Skeletal muscle tissue (tissue), 4 donors: ENCODE measurements around the gene JMJD8. TPM values are rescaled to one million over a fixed set of nuclear protein-coding genes. Genes with fewer than 3 reads are reported as not detected.

ENCODE experiments used
- H3K27ac ChIP-seq: one replicate; pipeline ENCODE4 v1.7.0; 2013; ENCODE audit warnings: mild to moderate bottlenecking, low read depth, low read length, inconsistent platforms
- H3K27me3 ChIP-seq, 3 donors: one replicate each; pipeline ENCODE4 v1.7.0; 2013; ENCODE audit warnings: low read length in 3 of 3; ENCODE audit not compliant: control insufficient read depth in 3 of 3, insufficient read depth in 3 of 3
- H3K36me3 ChIP-seq, 3 donors: one replicate each; pipeline ENCODE4 v1.7.0; 2013; ENCODE audit warnings: low read length in 3 of 3; ENCODE audit not compliant: control insufficient read depth in 3 of 3, insufficient read depth in 3 of 3
- H3K4me1 ChIP-seq, 3 donors: one replicate each; pipeline ENCODE4 v1.7.0; 2013; ENCODE audit warnings: low read length in 3 of 3, mild to moderate bottlenecking in 3 of 3; ENCODE audit not compliant: control insufficient read depth in 3 of 3, insufficient read depth in 3 of 3
- H3K4me3 ChIP-seq, 3 donors: one replicate each; pipeline ENCODE4 v1.7.0; 2013; ENCODE audit warnings: low read length in 3 of 3
- H3K9ac ChIP-seq, 3 donors: one replicate each; pipeline ENCODE4 v1.7.0; 2013; ENCODE audit warnings: low read length in 3 of 3, mild to moderate bottlenecking in 3 of 3, moderate library complexity in 2 of 3, low read depth in 1 of 3
- H3K9me3 ChIP-seq, 3 donors: one replicate each; pipeline ENCODE4 v1.7.0; 2013; ENCODE audit warnings: low read length in 3 of 3; ENCODE audit not compliant: control insufficient read depth in 3 of 3
- total RNA-seq: library from RNA; depleted of rRNA; stranded (reverse); fragments of >200 nt; gene quantifications from one replicate; pipeline ENCODE4 v1.2.3, GENCODE V29; 2014
- donor health status: Osteomylitis.

JMJD8 gene
- total RNA-seq, 1 donor from 2014 or later, result 13.0 TPM

GRCh38 chr16:704047-704446 lies 19.9 kb upstream of the JMJD8 start:
- Histone ChIP-seq H3K4me1 (peaks cover 0 to 4% (median 0%) of the 10 kb centered on the region in 3 donors), H3K4me3 (no peak overlapping the region), H3K36me3 (no peaks in the 10 kb centered on the region), H3K27ac (no peak overlapping the region), H3K27me3 (peaks cover 74 to 90% (median 88%) of the 10 kb centered on the region in 3 donors), H3K9ac (no peak overlapping the region), H3K9me3 (no peaks in the 10 kb centered on the region)

GRCh38 chr16:703406-703805 lies 19.3 kb upstream of the JMJD8 start:
- Histone ChIP-seq H3K9me3 (no peaks in the 10 kb centered on the region), H3K4me1 (peaks cover 0 to 4% (median 0%) of the 10 kb centered on the region in 3 donors), H3K36me3 (no peaks in the 10 kb centered on the region), H3K27ac (no peak overlapping the region), H3K27me3 (peaks cover 71 to 88% (median 84%) of the 10 kb centered on the region in 3 donors), H3K4me3 (no peak overlapping the region), H3K9ac (no peak overlapping the region)

- peaks cover 69 to 85% (median 75%) of the 10 kb centered on the region in 3 donors for H3K27me3 ChIP-seq
Observed at GRCh38 chr16:702341-702740, 18.2 kb upstream of the JMJD8 start.

GRCh38 chr16:700684-701584 lies 16.8 kb upstream of the JMJD8 start:
- Histone ChIP-seq H3K36me3 (no peaks in the 10 kb centered on the region), H3K9ac (no peak overlapping the region), H3K27me3 (peaks cover 64 to 82% (median 73%) of the 10 kb centered on the region in 3 donors), H3K4me1 (peaks cover 0 to under 1% (median 0%) of the 10 kb centered on the region in 3 donors), H3K4me3 (no peak overlapping the region), H3K9me3 (no peaks in the 10 kb centered on the region), H3K27ac (no peak overlapping the region)

More at GRCh38 chr16:702341-702740, 18.2 kb upstream of the JMJD8 start:
- Histone ChIP-seq H3K9ac (no peak overlapping the region), H3K27ac (no peak overlapping the region), H3K4me1 (peaks cover 0 to 4% (median 0%) of the 10 kb centered on the region in 3 donors), H3K4me3 (no peak overlapping the region), H3K9me3 (no peaks in the 10 kb centered on the region), H3K36me3 (no peaks in the 10 kb centered on the region)

- H3K27ac ChIP-seq, result no peak overlapping the region
- no peaks in the 10 kb centered on the region for H3K9me3 ChIP-seq
- H3K9ac ChIP-seq, result no peak overlapping the region
- H3K36me3 ChIP-seq, result no peaks in the 10 kb centered on the region
- H3K4me1 ChIP-seq, result peaks cover 4 to 14% (median 7%) of the 10 kb centered on the region in 3 donors
- no peak overlapping the region for H3K4me3 ChIP-seq
- peaks cover 68 to 86% (median 75%) of the 10 kb centered on the region in 3 donors for H3K27me3 ChIP-seq
Observed at GRCh38 chr16:698911-699671, 15.0 kb upstream of the JMJD8 start.

GRCh38 chr16:695355-696089 lies 11.4 kb upstream of the JMJD8 start:
- H3K9me3 ChIP-seq, result no peaks in the 10 kb centered on the region
- H3K9ac ChIP-seq, result no peak overlapping the region
- no peak overlapping the region for H3K27ac ChIP-seq
- peaks cover 4 to 16% (median 8%) of the 10 kb centered on the region in 3 donors for H3K4me1 ChIP-seq
- no peaks in the 10 kb centered on the region for H3K36me3 ChIP-seq
- H3K27me3 ChIP-seq, result peaks cover 64 to 76% (median 70%) of the 10 kb centered on the region in 3 donors
- peak overlapping the region in 2 of 3 donors; percentile 40 to 49 for H3K4me3 ChIP-seq

- Histone ChIP-seq H3K27ac (no peak overlapping the region), H3K27me3 (peaks cover 58 to 71% (median 64%) of the 10 kb centered on the region in 3 donors), H3K9ac (no peak overlapping the region), H3K4me1 (peaks cover 4 to 17% (median 13%) of the 10 kb centered on the region in 3 donors), H3K9me3 (no peaks in the 10 kb centered on the region), H3K4me3 (no peak overlapping the region), H3K36me3 (no peaks in the 10 kb centered on the region)
Observed at GRCh38 chr16:694863-695354, 10.8 kb upstream of the JMJD8 start.

GRCh38 chr16:694187-694862 lies 10.2 kb upstream of the JMJD8 start:
- Histone ChIP-seq H3K9ac (no peak overlapping the region), H3K4me1 (peaks cover 9 to 23% (median 18%) of the 10 kb centered on the region in 3 donors), H3K9me3 (no peaks in the 10 kb centered on the region), H3K27ac (no peak overlapping the region), H3K27me3 (peaks cover 53 to 66% (median 60%) of the 10 kb centered on the region in 3 donors), H3K36me3 (no peaks in the 10 kb centered on the region), H3K4me3 (no peak overlapping the region)

GRCh38 chr16:693766-694165 lies 9.6 kb upstream of the JMJD8 start:
- H3K4me3 ChIP-seq, result no peak overlapping the region
- H3K9me3 ChIP-seq, result no peaks in the 10 kb centered on the region
- H3K36me3 ChIP-seq, result no peaks in the 10 kb centered on the region
- peaks cover 15 to 29% (median 23%) of the 10 kb centered on the region in 3 donors for H3K4me1 ChIP-seq
- H3K9ac ChIP-seq, result no peak overlapping the region
- no peak overlapping the region for H3K27ac ChIP-seq
- peaks cover 48 to 60% (median 56%) of the 10 kb centered on the region in 3 donors for H3K27me3 ChIP-seq
